ENCODE data around the gene UNK. TPM values are rescaled to one million over a fixed set of nuclear protein-coding genes. Genes with fewer than 3 reads are reported as not detected.

UNK gene
- polyA plus RNA-seq, 3 donors, result 9.7 to 15.0 (median 13.9) TPM

DNA sequence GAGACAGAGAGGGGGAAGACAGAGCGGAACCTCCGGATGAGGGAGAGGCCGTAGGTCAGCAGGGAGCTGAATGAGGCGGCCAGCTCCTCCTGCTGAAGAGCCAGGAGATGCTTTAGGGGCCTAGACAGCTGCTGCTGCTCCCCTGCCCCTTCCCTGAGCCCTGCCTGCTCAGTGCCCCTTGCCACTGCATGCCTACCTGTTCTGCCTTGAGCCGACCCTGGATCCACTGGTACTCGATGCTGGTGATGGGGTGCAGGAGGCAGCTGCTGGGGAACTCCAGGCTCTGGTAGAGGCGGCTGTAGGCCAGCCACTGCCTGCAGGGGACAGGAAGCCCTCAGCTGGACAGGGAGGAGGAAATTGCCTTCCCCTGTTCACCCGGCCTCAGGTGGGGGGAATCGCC is 52.0 kb downstream of the UNK start:
- 81 to 91% (median 87%) methylated on average over 9 of the region's 9 CpGs for WGBS, 3 donors
- H3K27ac ChIP-seq (ENCODE audit: low read depth, low read length), result no peak overlapping the region

DNA sequence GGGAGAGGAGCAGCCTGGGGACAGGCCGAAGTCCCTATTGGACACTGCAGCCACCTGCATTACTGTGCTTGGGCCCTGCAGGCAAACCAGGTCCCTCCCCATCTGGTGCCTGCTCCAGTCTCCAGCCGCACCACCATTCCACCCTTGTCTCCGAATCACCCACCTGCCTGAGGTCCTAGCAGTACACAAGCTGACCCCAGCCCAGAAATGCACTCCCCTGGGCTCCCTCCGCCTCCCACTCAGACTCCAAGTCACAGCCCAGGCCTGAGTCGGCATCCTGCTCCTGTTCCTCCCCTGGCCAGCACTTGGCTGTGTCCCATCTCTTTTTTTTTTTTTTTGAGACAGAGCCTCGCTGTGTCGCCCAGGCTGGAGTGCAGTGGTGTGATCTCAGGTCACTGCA is 53.3 kb downstream of the UNK start:
- 71 to 76% (median 72%) methylated on average over 6 to 7 of the region's 7 CpGs for WGBS, 3 donors
- no peak overlapping the region for H3K27ac ChIP-seq (ENCODE audit: low read depth, low read length)

- WGBS, 3 donors, result 91 to 97% (median 94%) methylated on average over 15 of the region's 15 CpGs
- H3K27ac ChIP-seq (ENCODE audit: low read depth, low read length), result no peak overlapping the region
Measured at GRCh38 chr17:75838410-75838809, 53.8 kb downstream of the UNK start.

DNA sequence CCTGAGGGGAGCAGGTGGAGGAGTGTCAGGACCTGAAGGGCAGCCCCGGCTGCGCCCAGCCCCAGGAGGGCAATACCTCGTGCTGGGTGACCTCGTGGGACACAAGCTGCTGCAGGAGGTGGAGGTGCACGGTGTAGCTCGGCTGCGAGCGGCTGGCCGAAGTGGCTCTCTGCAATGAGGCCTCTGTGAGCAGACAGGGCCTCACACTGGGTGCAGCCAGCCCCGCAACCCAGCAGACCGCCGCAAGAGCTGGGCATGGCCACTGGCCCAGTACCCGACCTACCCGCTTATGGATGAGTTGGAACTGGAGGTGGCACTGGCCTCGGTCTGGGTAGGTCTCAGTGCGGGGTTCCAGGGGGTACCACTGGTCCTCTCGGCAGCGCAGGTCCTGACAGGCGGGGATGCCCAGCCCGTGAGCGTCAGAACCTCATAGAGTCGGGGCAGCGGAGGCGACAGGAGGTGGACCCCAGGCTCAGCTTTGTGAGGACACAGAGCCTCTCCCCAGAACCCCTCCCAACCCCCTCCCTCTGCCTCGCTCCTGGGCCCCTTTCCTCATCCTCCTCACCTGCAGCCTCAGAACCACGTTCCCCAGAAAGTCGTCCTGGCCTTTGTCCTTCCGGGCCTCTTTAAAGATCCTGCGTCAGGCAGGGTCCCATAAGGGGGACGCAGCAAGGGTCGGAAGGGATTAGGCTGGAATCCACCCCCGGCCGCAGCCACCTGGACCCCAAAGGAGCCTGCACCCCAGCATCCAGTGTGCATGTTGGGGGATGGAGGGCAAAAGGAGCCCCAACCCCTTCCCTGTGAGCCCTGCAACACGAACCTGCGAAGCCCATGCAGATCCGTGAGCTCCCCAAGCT is 55.6 kb downstream of the UNK start:
- 92 to 96% (median 94%) methylated on average over 33 to 36 of the region's 36 CpGs for WGBS, 3 donors
- no peak overlapping the region for H3K27ac ChIP-seq (ENCODE audit: low read depth, low read length)

- H3K27ac ChIP-seq (ENCODE audit: low read depth, low read length), result no peak overlapping the region
- 71 to 89% (median 72%) methylated on average over 6 to 7 of the region's 7 CpGs for WGBS, 3 donors
Measured at GRCh38 chr17:75840799-75841164, 56.2 kb downstream of the UNK start.

DNA sequence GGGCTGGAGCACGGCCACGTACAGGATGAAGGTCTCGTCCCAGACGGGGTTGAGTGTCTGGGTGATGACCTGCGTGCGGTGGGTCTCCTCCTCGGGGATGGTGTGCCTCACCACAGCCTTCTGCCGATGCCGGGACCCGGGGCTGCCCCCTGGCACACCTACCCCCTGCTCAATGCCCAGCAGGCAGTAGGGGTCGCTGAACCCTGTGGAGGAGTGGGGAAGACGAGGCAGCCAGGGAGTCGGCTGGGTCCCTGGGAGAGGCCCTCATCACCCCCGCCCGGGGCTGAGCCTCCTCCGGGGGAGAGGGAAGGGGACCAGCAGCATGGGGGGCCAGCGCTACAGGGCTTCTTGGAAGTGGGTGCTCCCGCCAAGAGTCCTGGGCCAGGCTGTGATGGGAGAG is 57.8 kb downstream of the UNK start:
- 87 to 90% (median 90%) methylated on average over 17 to 18 of the region's 18 CpGs for WGBS, 3 donors
- H3K27ac ChIP-seq (ENCODE audit: low read depth, low read length), result no peak overlapping the region

DNA sequence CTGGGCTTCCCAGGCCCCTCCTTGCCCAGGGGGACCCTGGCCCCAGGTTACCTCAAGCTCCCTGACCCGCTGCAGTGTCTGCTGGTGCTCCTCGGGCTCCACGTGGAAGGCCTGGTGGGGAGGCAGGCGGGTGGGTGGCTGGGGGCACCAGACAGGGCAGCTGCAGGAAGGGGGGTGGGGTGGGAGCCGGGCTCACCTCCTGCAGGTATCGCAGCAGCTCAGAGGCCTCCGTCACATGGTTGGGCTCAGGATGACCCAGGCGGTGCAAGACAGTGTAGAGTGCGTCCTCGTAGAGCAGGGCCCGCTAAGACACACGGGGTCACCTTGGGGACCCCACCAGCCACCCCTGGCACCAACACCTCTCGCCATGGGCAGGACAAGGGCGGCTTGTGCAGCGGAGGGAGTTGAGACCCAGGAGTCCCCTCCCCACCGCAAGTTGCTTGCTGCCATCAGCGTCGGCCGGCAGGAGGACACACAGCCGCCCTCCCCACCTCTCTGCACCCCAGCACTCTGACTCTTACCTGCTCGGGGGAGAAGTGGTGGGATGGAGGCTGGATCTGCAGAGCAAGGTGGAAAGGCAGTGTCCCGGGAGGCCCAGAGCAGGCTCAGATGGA is 58.5 kb downstream of the UNK start:
- H3K27ac ChIP-seq (ENCODE audit: low read depth, low read length), result no peak overlapping the region
- WGBS, 3 donors, result 64 to 86% (median 73%) methylated on average over 22 of the region's 22 CpGs

GRCh38 chr17:75843577-75844529 is 59.2 kb downstream of the UNK start, which contains the start of gene UNC13D:
Gene UNC13D, minus strand, starts transcription at chr17:75844404. Its CDS starts 67 bp downstream, at chr17:75844337.
- 48 to 63% (median 50%) methylated on average over 29 to 35 of the region's 35 CpGs for WGBS, 3 donors
- H3K27ac ChIP-seq (ENCODE audit: low read depth, low read length), result peak within 1 kb of the TSS; percentile 59

GRCh38 chr17:75844530-75845057 is 60.0 kb downstream of the UNK start:
- H3K27ac ChIP-seq (ENCODE audit: low read depth, low read length), result peak overlapping the region; percentile 59
- WGBS, 3 donors, result 22 to 34% (median 28%) methylated on average over 11 to 14 of the region's 14 CpGs

DNA sequence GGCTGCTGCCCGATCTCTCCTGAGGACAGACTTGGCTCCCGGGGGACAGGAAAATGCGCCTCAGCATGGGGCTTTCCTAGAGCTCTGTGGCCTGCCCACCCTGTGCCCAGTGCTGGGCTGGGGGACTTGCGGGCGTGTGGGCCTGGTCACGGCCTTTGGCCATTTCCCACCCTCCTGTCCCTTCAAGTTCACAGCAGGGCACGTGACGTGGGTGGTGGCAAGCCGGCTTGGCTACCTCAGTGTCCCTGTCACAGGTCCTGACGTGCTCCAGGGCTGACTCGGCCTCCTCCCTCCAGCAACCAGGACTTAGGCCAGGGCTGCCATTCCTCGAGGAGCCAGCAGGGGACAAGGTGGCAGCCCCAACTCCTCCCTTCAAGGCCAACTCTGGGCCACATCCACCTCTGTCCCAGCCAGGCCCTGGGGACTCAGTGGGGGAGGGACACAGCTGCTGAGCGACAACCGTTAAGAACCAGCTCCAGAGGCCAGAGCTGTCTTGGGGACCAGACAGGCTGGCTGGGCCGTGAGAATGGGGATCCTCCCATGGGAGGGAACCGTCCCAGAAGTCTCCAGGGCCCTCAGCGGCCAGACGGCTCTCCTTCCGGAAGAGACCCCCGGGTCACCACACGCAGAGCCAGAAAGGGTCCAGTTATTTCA is 60.6 kb downstream of the UNK start:
- 23 to 27% (median 24%) methylated on average over 19 to 21 of the region's 21 CpGs for WGBS, 3 donors
- peak overlapping the region; percentile 59 for H3K27ac ChIP-seq (ENCODE audit: low read depth, low read length)

DNA sequence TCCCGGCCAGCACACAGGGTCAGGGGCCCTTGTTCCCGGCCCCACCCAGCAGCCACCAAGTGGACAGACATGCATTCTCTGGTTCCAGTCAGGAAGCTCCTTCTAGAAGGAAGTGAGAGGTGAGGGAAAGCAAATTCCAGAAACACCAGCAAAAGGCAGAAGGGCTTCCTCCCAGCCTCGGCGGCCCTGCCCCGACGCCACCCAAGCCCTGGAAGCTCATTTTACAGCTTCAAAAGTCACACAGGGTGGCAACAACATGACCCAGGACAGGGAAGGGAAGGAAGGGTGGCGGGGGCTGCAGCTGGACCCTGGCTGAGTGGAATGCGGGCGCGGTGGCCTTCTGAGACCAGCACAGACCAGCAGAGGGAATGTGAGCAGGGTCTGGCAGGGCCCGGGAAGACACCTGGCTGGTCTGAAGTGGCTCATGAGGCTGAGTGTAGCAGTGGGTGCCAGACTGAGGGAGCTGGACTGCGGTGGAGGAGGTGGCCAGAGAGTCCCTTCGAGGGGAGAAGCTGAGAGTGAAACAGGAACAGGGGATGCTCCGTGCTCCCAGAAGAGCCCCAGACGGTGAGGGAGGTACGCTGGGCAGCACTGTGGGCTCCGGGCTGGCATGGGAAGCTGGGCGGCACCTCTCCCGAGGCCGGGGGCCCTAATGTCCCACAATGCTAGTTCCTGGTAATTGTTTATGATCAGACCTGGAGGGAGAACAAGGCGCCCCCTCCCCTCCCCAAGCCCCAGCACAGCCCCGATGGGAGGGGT is 61.5 kb downstream of the UNK start:
- WGBS, 3 donors, result 59 to 73% (median 65%) methylated on average over 22 of the region's 22 CpGs
- H3K27ac ChIP-seq (ENCODE audit: low read depth, low read length), result peak overlapping the region; percentile 21

DNA sequence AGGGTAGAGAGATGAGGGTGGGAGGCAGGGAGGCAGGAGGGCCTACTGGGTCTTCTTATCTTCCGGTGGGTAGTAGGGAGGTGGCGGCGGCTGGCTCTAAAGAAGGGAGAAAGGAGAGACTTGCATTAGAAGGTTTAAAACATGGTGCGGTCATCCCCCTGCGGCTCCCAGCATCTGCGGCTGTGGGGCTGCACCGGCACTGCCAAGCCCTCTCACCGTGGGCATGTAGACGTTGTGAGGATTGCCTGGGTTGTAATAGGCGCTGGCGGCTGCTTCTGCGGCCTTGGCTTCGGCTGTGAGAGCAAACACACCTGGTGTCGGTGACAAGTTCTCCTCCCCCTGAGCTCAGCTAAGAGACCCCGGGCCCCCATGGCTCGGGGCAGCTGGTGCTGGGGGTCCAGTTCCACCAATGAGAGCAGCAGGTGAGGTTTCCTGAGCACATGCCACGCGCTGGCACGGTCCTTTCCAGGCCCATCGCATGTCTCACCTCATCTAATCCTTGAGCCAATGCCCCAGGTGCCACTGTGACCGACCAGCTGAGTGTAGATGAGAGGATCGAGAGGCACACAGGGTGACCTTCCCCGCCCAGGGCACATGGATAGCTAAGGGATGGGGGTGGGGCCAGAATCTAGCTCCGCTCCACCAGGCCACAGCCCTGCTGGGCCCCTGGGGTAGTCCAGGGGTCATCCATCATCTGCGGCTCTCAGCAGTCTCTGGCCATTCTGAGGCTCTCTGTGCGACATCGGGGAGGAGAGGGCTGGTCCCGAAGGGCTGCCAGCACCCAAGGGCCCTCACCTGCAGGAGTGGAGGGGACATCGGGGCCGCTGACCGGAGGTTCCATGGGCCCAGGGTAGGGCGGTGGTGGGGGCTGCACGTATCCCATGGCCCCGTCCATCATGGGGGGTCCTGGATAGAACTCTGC is 62.3 kb downstream of the UNK start:
- H3K27ac ChIP-seq (ENCODE audit: low read depth, low read length), result no peak overlapping the region
- 48 to 88% (median 83%) methylated on average over 34 of the region's 34 CpGs for WGBS, 3 donors

- no peak overlapping the region for H3K27ac ChIP-seq (ENCODE audit: low read depth, low read length)
- 72 to 85% (median 83%) methylated on average over 25 of the region's 25 CpGs for WGBS, 3 donors
Measured at GRCh38 chr17:75847614-75848522, 63.3 kb downstream of the UNK start.

DNA sequence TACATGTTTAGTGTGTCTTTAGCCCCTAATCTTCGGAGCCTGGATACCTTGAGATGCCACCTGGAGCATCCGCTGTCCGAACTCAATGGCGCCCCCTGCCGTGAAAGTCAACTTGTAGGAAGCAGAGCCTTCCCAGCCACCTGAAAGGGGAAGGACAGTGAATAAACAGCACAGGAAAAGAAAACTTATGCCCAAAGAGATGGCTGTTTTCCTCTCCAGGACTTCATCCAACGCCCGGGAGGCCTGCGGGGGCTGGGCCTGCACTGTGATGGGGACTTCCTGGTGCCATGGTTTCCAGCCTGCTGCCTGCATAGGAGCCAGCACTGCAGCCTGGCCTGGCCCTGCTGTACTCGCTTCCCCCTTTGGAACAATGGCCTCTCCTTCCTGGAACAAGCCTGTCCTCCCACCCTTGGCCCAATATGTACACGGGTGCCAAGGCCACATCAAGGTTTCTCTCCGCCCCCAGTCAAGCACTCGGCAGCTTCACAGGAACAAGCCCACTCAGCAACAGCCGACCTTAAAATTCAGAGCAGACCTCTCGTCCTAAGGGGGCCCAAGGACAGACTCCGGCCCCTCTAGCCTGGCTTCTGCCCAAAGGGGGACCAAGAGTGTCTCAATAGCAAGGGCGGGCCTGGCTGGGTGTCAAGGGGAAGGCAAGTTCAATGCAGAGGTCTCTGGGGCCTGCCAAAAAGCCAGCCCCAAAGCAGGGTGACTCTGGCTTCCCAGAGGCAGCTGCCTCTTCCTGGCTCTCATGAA is 64.1 kb downstream of the UNK start:
- no peak overlapping the region for H3K27ac ChIP-seq (ENCODE audit: low read depth, low read length)
- 19 to 36% (median 36%) methylated on average over 16 of the region's 16 CpGs for WGBS, 3 donors

DNA sequence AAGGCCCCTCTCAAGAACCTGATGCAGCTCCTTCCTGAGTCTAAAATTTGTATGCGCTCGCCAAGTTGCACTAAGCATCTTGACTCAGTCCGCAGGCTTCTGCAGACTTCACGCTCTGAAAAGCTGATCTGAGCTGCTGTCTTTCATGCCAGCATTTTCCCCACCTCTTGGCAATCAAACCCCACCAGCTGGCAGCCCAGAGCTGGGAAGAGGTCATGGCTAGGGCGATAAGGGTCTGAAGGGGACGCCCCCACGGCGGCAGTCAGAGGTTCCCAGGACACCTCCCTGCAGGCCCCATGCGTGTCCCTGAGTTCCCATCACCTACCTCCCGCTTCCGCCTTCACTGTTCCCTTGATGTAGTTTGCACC is 64.7 kb downstream of the UNK start:
- WGBS, 3 donors, result 62 to 73% (median 69%) methylated on average over 11 of the region's 11 CpGs
- no peak overlapping the region for H3K27ac ChIP-seq (ENCODE audit: low read depth, low read length)
